SKM-1 treated with dmso at 0.1 percent for 144 hours (cell line): ENCODE measurements around the gene GRP.
"Not testable (repeated sequence)": the region's sequence is repeated elsewhere in the genome, so short reads cannot be mapped to it uniquely, and the experiment has no call there.

Experiments used
- DNase-seq: peaks from one replicate; lab custom pipeline; 2025; ENCODE audit not compliant: unreplicated experiment; lab: John Stamatoyannopoulos, UW

The GRP gene

DNA sequence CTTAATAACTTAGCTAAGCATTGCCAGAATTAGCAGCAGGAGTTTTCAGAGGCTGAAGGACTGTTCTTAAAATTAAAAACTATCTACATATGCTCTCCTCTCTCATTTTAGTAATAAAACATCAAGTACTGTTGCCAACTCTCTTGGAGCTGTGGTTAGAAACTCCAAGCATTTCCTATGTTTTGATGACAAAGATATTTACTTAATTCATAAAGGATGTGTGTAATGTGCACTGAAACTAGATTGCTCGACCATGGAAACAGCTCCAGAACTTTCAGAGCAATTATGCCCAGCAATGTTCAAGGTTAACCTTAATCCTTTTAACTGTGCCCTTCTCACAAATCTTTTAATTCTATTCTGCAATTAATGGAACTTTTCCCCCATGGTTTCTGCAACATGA is 8.4 kb downstream of the GRP start:
- no peak for DNase-seq

DNA sequence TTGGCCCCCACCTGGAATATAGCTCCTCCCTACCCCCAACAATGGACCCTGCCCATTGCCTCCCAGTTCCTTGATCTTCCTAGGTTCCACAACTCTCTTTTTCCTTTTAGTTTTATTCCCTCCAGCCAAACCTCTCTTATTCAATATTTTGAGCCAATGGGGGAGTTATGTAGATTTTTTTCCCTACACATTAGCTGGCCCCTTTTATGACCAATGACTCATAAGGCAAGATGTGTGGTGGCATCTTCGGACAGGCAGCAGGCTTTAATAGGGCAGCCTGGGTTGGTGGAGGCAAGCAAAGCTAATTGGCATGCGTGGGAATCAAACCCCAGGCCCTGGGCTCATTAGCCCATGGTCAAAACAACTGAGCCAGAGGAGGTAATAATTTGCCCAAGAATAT is 9.2 kb downstream of the GRP start:
- DNase-seq: no peak

DNA sequence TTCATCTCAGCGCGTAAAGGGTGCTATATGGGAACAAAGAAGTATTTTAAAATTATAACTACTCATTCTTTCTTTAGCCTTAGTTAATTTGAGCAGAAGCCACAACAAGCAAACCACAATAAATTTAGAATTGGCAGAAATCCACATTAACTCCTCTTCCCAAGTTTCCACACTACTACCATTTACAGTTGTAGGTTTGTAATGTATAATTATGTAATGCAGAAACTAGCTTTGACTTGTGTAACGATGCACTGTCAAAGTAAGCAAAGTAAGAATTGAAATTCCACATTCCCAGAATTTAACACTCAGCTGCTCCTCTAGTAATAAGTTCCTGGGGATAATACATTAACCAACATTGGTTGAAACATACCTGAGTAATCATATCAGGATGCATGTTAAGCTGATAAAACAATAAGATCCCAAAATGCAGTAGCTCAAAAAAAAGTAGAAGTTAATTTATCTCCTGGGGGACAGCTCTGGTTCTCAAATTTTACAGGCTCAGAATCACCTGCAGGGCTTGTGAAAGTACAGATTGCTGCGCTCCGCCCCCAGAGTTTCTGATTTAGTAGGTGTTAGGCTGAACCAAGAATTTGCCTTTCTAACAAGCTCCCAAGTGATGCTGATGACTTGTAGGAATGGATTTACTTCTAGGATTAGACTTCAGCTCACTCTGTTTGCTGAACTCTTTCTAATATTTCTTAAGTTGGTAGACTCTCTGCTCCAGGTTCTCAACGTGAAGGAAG is 9.9 kb downstream of the GRP start:
- no peak for DNase-seq

DNA sequence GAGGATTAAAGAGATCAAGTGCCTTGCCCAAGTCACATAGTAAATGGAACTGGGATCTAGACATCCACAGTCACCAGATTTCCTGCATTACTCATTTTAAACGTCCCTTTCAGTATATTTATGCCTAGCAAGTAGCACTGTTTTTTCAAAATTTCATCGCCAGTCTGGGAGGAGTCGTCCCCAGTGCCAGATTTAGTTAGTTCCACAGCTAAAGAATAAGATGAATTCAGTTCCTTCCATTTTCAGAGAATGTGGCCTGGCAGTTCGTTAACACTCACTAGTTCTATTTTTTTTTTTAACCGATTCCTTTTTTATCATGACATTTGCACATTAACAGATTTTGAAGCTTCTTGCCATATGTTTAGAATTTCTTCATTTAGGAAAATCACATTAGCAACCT is 11.2 kb downstream of the GRP start:
- DNase-seq: no peak

DNA sequence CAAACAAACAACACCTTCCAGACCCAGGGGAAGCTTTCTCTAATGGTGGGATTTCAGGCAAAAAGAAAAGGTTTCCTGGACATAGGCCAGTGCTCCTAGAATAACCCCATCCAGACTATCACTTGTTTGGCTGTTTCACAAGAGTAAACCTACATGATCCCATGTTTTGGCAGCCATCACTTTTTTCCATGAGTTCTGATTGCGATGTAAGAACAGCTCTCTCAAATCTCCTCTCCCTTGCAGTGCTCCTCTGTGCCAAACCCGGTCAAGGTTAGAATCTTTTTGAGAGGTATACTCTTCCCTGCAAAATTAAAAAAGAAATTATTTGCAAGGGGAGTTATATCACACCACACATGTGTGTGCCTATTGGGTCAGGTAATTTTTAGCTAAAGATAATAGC is 11.9 kb downstream of the GRP start:
- no peak for DNase-seq

DNA sequence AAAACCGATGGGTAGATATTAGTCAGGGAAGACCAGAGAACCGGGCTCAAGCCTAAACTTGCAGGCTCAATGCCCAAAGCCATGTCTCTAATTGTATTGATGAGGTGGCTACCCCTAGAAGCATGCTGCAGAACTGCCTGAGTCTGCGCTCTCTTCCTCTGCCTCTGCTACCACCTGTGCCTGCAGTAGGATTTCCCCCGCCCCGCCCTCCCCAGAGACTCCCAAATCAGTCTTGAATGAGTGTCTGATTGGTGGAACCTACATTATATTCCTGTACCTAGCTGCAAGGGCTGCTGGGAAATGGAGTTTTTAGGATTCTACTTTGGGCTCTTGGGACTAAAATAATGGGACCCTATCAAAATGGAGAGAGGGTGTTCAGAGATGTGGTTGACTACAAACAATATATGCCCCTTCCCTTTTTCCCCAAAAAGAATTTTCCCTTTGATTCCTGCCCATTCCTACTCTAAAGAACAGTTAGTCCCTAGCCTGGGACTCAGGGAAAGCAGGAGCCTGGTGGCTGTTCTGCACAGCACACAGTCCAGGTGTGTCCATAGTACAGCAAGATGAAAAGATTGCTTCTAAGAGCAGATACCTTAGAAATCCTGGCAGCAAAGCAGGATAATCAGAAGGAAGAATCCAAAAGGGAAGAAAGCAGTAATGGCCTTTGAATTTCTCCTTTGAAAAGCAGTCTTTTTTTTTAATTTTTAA is 12.5 kb downstream of the GRP start:
- DNase-seq: no peak

DNA sequence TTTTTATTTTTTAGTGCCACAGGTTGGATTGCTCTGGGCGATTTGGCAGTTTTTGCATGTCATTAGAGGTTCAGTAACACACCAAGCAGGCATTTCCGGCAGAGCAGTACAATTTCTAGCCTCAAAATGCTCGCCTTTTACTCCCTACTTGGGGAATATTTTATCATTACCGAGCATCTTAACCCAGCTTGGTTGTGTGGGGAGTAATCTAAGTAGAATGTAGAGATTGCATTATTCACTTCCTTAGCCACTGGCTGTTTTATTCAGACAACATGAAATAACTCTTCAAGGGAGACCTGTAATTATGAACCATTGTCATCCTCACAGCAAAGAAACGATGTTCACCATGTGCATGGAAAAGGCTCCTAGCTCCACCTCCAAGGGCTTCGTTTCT is 13.1 kb downstream of the GRP start:
- no peak for DNase-seq

DNA sequence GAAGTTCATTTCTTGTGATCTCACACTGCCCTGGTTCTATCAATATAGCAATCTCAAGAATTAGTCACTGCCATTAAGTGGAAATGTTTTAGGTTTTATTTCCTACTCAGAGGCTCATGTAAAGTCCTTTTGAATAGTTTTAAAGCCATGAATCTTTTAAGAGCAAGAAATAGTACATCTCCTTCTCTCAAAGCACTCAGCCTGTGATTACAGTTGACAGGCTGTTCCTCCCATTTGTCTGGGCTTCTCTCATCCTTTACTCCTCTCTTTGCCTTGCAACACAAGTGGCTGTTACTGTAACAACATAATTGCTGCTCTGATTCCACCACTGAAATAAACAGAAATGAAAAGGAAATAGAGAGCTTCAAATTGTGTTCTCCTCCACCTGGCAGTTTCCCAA is 18.4 kb downstream of the GRP start:
- DNase-seq: no peak

DNA sequence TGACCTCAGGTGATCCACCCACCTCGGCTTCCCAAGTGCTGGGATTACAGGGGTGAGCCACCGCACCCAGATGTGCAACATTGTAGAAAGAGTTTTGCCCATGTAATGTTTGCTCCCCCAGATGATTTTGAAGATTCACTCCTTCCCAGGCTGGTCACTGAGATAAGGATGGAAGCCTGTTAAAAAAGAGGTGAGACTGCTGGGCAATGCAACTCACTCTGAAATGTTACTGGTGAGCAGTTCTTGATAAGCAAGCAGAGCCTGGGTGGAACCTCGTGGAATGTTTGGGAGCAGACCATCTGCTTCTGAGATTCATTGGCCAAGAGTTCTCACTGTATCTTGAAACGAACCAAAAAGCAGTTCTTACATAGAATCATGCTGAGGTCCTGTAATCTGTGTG is 19.7 kb downstream of the GRP start:
- no peak for DNase-seq

DNA sequence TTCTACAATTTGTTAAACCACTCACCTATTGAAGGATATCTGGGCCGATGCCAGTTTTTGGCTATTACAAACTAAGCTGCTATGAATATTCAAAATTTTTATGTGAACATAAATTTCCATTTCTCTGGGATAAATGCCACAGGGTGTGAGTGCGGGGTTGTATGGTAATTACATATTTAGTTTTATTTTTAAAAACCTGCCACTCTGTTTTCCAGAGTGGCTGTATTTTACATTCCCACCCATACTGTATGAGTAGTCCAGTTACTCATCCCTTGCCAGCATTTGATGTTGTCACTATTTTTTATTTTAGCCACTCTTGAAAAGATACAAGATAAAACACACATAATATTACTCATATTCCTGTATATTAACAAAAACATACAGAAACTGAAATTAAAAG is 22.9 kb downstream of the GRP start:
- no peak for DNase-seq

DNA sequence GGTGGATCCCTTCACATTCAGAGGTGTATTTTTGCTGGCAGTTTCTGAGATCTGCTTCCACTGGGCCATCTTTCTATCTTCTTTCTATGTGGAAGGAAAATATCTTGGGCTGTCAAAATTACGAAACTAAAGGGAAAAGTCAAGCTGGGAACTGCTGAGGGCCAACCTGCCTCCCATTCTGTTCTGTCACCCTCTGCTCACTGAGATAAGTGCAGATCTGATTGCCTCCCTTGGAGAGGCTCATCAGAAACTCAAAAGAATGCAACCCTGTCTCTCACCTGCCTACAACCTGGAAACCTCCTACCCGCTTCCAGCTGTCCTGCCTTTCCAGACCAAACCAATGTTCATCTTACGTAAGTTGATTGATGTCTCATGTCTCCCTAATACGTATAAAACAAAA is 26.8 kb downstream of the GRP start:
- DNase-seq: no peak

DNA sequence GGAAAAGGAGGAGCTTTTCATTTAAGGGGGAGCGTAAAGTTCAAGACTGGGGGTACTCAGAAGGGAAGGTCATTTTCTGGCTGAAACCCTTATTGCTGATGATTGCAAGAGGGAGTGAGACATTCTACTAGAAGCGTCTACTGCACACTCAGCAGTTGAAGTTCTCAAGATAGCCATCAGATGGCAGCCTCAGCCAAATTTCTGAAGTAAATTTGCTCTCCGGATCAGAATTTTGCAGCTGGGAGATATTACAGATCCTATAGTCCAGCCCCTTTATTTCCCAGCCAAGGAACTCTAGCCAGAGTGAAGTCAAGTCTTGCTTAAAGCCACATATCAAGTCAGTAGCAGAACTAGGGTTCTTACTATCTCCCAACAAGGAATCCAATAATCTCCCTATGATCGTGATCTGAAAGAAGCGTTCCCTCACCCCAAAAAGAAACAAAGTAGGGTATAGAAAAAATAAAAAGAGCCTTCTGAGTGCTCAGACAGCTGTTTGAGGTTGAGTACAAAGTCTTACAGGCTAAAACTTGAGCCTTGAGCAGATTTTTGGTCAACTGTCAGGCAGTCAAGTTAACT is 29.3 kb downstream of the GRP start:
- DNase-seq: peak; percentile 45

DNA sequence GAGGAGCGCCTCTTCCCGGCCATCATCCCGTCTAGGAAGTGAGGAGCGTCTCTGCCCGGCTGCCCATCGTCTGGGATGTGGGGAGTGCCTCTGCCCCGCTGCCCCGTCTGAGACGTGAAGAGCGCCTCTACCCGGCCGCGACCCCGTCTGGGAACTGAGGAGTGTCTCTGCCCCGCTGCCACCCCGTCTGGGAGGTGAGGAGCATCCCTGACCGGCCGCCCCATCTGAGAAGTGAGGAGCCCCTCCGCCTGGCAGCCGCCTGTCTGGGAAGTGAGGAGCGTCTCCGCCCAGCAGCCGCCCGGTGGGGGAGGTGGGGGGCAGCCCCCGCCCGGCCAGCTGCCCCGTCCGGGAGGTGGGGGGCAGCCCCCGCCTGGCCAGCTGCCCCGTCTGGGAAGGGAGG is 35.5 kb downstream of the GRP start:
- DNase-seq: not testable (repeated sequence)

DNA sequence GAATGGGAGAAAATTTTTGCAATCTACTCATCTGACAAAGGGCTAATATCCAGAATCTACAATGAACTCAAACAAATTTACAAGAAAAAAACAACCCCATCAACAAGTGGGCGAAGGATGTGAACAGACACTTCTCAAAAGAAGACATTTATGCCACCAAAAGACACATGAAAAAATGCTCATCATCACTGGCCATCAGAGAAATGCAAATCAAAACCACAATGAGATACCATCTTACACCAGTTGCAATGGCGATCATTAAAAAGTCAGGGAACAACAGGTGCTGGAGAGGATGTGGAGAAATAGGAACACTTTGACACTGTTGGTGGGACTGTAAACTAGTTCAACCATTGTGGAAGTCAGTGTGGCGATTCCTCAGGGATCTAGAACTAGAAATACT is 41.9 kb downstream of the GRP start:
- not testable (repeated sequence) for DNase-seq

DNA sequence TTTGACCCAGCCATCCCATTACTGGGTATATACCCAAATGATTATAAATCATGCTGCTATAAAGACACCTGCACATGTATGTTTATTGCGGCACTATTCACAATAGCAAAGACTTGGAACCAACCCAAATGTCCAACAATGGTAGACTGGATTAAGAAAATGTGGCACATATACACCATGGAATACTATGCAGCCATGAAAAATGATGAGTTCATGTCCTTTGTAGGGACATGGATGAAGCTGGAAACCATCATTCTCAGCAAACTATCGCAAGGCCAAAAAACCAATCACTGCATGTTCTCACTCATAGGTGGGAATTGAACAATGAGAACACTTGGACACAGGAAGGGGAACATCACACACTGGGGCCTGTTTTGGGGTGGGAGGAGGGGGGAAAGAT is 42.3 kb downstream of the GRP start:
- DNase-seq: not testable (repeated sequence)

DNA sequence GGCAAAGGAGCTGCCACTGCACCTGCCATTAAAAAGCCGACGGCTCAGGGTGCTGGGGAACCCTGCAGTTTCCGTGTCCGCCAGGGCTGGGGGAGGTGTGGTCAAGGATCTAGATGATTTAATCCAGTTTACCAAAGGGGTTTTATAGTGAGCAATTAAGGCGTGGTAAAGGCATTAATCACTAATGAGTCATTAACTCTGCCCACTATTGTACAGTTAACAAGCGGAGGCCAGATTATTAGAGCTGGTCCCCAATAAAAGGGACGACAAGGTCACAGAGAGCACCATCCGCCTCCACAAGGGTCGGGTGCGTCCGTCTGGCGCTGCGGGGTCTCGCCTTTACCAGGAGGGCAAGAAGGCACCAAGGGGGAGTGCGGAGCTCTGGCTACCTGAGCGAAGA is 43.7 kb downstream of the GRP start:
- no peak for DNase-seq

DNA sequence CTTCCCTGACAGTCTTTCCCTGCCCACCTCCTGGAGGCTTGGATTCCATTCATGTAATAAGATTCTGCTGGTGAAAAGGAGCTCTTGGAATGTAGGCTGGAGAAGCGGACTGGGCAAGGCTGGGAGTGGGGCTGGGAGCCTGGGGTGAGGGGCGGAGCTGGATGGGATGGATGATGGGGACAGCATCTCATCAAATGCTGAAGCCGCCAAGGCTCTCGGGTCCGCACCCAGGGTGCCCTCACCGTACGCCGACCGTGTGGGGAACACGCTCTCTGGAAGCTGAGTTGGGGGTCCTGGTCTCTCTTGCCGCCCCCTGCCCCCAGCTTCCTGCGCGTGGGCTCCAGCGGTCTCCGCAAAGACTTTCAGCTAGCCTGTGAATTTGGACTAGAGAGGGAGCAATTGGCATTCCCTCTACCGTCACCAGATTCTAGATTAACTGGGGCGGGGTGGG is 44.2 kb downstream of the GRP start:
- no peak for DNase-seq

DNA sequence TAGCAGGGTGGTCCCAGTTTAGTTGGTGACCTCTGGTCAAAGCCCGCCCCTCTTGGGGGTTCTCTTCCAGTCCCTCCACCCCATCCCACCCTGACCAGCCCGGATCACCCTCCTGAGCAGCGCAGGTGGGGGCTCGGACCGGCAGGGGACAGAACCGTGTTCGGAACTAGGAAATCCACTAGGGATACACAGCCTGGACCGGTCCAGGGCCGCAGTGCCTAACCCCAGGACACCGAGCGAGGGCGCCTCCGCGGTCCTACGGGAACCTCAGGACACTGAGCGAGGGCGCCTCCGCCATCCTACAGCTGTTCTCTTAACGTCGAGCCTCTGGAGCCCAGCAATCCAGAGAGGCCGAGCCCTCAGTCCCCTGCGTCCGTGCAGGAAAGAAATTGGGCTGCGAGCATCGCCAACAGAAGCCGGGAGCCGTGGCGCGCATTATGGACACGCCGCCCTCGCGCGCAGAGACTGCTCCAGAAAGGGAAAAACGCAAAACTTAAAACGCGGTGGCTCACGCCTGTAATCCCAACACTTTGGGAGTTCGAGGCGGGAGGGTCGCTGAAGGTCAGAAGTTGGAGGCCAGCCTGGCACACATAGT is 44.8 kb downstream of the GRP start:
- DNase-seq: no peak

DNA sequence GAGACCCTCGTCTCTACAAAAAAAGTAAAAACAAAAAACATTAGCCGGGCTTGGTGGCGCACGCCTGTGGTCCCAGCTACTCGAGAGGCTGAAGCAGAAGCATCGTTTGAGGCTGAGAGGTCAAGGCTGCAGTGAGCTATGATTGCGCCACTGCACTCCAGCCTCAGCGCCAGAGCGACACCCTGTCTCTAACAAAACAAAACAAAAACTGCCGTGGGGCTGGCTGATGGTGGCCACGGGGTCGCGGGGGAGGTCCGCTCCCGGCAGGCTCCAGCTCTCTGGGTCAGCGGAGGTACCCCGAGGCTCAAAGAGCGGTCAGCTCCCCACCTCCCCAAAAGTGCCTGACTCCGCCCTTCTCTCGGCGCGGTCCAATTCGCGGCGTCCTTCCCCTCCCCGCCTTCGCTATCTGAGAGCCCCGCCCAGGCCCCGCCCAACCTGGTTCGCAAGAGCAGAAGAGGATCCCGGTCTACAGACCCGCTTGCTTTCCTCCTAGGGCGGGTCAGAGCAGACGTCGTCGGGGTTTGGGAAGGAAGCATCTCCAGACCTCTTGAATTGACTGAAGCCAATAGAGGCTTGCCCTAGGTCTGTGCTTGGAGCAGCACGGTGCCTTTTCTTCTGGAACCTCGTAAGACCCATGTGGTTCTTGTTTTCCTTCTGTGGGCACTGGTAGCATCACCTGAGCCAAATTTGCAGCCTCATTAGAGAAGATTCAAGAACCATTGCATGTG is 45.5 kb downstream of the GRP start:
- no peak for DNase-seq

DNA sequence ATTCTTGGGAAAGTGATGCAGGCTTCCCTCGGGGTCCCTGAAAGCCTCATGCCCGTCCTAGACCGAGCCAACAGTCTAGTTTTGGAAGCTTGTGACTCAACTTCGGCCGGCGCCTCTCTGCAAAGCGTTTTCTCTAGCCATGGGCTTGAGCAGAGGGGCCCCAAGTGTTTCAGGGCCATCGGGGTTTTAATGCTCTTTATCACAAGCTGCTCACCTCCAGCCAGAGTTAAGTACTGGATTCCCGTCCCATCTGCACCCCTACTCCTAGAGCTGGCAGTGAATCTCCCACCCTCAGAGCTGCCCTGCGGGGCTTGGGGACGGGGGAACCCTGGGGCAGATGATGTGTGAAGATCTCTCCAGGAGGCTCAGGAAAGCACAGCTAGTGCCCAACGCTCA is 46.0 kb downstream of the GRP start:
- DNase-seq: no peak

DNA sequence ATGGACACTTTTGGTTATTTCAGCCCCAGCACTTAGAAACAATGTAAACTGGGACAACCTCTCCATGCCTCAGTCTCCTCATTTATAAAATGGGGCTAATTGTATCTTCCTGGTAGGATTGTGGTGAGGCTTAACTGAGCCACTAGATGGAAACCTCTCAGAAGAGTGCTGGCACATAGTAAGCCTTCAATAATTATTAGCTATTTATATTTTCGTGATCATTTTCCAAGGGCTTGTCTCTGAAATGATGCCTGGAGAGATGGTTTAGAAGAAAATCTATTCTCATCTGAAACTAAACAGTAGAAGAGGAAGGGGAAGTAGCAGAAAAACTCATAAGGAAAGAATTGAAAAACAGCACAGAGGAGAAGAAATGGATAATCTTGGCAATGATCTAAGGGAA is 46.5 kb downstream of the GRP start:
- no peak for DNase-seq
